ENCODE data around the gene TAP2.
A peak's percentile ranks its signal among the peaks of the same experiment; 100 is the strongest.

TAP2 gene

DNA sequence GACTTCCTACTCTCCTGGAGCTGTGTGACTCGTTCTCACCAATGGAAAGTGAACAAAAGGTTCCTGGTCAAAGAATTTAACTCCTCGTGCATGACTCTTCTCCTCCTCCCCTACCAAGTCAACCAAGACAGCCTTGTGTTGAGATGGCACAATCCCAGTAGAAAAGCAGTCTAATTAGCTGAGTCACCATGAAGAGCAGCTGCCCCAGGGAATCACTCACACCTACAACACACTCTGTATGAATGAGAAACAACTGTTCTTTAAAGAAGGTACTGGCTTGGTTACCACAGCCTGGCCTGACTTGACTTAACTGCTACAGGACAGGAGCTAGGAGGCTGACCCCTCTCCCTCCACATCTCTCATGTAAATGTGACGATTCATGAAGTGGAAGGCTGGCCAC is 18.8 kb downstream of the TAP2 start:
- peak; percentile 69 for DNase-seq (ENCODE audit: low read depth)
- TF ChIP-seq, protein P1, sequence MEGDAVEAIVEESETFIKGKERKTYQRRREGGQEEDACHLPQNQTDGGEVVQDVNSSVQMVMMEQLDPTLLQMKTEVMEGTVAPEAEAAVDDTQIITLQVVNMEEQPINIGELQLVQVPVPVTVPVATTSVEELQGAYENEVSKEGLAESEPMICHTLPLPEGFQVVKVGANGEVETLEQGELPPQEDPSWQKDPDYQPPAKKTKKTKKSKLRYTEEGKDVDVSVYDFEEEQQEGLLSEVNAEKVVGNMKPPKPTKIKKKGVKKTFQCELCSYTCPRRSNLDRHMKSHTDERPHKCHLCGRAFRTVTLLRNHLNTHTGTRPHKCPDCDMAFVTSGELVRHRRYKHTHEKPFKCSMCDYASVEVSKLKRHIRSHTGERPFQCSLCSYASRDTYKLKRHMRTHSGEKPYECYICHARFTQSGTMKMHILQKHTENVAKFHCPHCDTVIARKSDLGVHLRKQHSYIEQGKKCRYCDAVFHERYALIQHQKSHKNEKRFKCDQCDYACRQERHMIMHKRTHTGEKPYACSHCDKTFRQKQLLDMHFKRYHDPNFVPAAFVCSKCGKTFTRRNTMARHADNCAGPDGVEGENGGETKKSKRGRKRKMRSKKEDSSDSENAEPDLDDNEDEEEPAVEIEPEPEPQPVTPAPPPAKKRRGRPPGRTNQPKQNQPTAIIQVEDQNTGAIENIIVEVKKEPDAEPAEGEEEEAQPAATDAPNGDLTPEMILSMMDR (conservative IDR thresholded peaks at IDR 0.05; ENCODE audit: low read depth, low read length), result no peak
- H3K4me3 ChIP-seq (ENCODE audit: low read depth, low read length), result no peak overlapping the region

DNA sequence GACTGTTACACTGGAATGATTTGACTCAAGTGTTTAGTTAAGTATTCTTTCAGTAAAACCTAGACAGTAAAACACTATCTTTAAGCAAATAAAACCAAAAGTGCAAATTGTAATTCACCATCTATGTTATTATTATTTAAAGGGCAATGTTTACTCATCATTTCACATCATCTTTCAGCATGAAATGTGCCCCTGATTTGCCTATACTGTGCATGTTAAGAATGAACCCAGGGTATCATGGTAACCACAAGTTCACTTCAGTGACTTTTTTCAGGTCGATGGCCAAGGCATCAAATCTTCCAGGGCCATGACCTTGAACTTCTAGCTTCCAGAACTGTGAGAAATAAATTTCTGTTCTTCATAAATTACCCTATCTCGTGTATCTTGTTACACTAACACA is 19.7 kb downstream of the TAP2 start:
- TF ChIP-seq, protein P1 (conservative IDR thresholded peaks at IDR 0.05; ENCODE audit: low read depth, low read length), result no peak
- no peak for DNase-seq (ENCODE audit: low read depth)
- no peak overlapping the region for H3K4me3 ChIP-seq (ENCODE audit: low read depth, low read length)

DNA sequence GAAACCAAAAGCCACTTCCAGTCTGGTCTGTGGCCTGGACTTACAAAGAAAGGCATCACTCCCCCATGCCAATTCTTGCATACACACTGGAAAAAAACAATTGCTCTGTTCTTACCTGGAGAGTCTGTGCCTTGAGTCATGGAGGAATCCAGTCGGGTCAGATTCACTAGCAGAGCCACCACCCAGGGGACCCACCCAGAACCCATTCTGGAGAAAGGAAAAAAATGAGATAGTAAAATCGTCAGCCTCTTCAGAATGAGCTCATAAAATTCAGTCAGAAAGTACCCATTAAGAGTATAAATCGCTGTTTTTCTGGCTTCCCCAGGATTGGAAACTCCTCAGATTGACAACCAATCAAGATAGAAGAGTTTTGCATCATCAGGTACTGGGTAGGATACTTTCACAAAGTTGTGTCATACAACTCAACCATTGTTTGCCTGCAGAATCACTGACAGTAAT is 21.8 kb downstream of the TAP2 start, which contains the start of gene HLA-DOB:
HLA-DOB (minus strand) TSS at position 257 of the 459 bp plus-strand sequence; CDS start at position 206, 51 bp downstream.
- no peak within 1 kb of the TSS for H3K4me3 ChIP-seq (ENCODE audit: low read depth, low read length)
- DNase-seq (ENCODE audit: low read depth), result peak; percentile 64
- TF ChIP-seq, protein P1 (conservative IDR thresholded peaks at IDR 0.05; ENCODE audit: low read depth, low read length), result no peak

DNA sequence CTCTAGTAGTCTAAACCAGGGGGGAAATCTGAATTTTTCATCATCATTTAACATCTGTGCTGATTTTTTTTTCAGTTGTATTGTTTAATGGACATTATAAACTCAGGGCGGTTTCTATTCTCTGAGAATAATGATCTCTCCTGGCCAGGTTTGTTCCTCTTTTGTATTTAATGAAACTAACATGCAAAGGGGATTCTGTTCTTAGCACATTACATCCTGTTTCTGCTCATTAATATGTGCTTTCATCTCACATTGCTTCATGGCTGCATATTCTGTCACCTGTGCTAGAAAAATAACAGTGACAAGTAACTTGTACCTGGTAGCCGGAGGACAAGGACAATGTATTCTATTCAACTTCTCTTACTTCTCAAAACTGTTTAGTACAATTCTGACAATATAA is 22.5 kb downstream of the TAP2 start:
- no peak overlapping the region for H3K4me3 ChIP-seq (ENCODE audit: low read depth, low read length)
- no peak for DNase-seq (ENCODE audit: low read depth)
- TF ChIP-seq, protein P1 (conservative IDR thresholded peaks at IDR 0.05; ENCODE audit: low read depth, low read length), result no peak

DNA sequence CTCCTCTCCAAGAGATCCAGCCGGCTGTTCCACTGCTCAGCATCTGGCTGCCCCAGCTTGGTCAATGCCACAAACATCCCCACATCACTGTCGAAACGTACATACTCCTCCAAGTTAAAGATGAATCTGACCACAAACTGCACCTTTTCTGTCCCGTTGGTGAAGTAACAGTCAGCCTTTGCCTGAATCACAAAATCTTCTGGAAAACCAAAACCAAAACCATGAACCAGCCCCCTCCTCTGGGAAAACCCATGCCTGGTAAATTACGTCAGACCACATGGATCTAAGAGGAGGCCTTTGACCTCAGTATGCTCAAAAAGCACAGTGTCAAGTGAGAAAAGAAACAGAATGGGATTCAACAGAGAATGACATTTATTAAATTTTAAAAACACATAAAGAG is 23.4 kb downstream of the TAP2 start:
- TF ChIP-seq, protein P1 (conservative IDR thresholded peaks at IDR 0.05; ENCODE audit: low read depth, low read length), result no peak
- peak; percentile 45 for DNase-seq (ENCODE audit: low read depth)
- H3K4me3 ChIP-seq (ENCODE audit: low read depth, low read length), result no peak overlapping the region

DNA sequence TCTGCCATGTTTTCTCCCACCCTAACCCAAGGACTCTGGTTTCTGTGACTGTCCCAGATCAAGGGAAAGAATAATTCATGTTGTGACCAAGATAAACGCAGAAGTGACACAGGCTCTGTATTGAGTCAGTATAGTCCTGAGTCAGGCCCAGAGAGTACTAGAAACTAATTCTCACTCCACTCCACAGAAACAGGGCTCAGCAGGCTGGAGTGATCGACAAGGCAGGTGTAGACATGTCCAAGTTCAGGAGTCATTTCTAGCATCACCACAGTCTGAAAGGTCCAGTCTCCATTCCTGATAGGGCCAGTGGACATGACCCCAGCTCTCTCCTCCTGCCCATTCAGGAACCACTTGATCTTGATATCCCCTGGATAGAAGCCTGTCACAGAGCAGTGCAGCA is 24.4 kb downstream of the TAP2 start:
- H3K4me3 ChIP-seq (ENCODE audit: low read depth, low read length), result no peak overlapping the region
- no peak for DNase-seq (ENCODE audit: low read depth)
- TF ChIP-seq, protein P1 (conservative IDR thresholded peaks at IDR 0.05; ENCODE audit: low read depth, low read length), result no peak

DNA sequence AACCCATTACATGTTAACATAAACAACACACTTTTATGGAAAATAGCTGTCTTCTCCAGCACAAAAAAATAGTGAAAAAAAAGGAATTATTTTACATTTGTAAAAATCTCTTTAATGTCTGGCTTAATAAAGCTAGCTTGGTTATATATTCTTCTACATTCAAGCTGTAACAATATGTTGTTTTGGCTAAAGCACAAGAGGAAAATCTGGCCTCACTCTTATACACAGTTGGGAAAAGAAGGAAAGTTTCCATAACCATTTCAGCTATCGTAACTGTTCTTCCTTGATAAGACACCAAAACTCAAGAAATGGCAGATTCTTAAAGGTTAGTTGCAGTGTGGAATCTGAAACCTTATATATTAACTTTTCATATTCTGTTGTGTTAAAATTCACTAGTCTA is 29.4 kb downstream of the TAP2 start:
- H3K4me3 ChIP-seq (ENCODE audit: low read depth, low read length), result no peak overlapping the region
- DNase-seq (ENCODE audit: low read depth), result no peak
- TF ChIP-seq, protein P1 (conservative IDR thresholded peaks at IDR 0.05; ENCODE audit: low read depth, low read length), result no peak
